Measurements from ENCODE around the gene TMEM178B. TPM values are rescaled to one million over a fixed set of nuclear protein-coding genes. Genes with fewer than 3 reads are reported as not detected.

The TMEM178B gene
- total and polyA plus RNA-seq, 9 of the 15 experiments (the other 6 are each of a cell fraction or from before 2014, with no cell fraction given), result under 0.01 to 0.03 (median 0.01) TPM; not detected in 5

DNA sequence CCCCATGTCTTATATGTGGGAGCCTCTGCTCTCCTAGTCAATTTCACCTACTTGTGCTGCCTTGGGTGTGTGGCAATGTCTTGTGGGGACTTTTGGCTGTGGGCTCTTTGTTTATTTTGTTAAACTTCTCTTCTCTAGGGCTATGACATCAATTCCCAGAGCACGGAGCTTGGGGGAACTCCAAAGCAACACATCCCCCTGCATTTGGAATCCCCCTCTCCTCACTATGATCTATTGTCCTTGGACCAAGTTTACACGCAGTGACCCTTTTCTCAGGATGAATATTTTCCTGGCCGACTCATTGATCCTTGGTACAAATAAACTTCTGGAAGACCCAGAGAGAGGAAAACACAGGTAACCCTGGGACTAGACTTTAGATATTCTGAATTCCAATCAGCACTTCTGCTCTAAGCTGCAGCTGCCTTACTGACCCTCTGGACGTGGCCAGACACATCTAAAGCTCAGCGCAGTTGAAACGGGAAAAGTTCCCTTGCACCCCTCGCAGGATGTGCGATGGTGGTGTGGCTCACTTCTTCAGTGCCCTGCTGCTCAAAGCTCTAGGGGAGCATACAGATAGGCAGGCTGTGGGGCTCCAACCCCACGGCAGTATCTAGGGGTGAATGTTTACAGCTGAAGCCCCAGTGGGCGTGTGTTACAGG, 110.8 kb downstream of the TMEM178B start (continued):
- TF ChIP-seq SRSF7 (optimal IDR thresholded peaks at IDR 0.05; ENCODE audit: low read depth, low read length) (no peak), KDM1A (IDR thresholded peaks at IDR 0.05) (no peak), SIN3A (IDR thresholded peaks at IDR 0.05; ENCODE audit: borderline replicate concordance in 2 of 2, control insufficient read depth in 1 of 2, low read depth in 2 of 2, low read length in 2 of 2) (no peak), MTA3 (IDR thresholded peaks at IDR 0.05; ENCODE audit: borderline replicate concordance) (no peak), PHF20 (IDR thresholded peaks at IDR 0.05; ENCODE audit: partially characterized antibody) (no peak)
- TF ChIP-seq, protein P1, sequence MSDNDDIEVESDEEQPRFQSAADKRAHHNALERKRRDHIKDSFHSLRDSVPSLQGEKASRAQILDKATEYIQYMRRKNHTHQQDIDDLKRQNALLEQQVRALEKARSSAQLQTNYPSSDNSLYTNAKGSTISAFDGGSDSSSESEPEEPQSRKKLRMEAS (CRISPR knock-in tag; IDR thresholded peaks at IDR 0.05), result no peak

DNA sequence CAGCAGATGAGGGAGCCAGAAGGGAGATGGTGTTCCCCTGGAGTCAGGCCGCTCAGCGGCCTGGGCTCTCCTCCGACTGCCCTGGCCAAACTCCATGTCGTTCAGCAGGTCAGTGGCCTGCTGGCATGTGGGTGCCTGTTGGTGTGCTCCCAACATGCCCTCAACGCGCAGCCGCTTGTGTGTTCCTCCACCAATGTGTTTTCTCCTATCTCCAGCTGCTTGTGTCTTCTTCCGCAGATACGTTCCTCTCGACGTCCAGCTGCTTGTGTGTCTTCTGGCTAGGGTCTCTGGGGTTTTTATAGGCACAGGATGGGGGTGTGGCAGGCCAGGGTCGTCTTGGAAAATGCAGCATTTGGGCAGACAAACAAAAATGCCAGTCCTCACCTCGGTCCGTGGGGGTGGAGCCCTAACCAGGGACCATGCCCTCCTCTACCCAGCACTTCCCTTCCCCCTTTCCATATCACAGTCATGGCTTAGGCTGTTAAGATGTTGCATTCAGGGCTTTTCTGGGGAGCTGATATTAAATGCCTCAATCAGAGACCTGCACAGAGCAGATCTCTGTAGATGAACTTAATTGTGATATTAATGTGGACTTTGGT, 111.6 kb downstream of the TMEM178B start:
- Histone ChIP-seq H3K9ac (ENCODE audit: insufficient read depth in 1 of 2, low read depth in 2 of 2, low read length in 2 of 2) (no peak overlapping the region), H3K4me3 (no peak overlapping the region), H2AFZ (ENCODE audit: low read depth, low read length) (no peak overlapping the region), H3K79me2 (ENCODE audit: control insufficient read depth, insufficient read depth, low read length) (no peaks in the 10 kb centered on the region), H3K4me1 (replicated peaks in 1 of 2; ENCODE audit: control insufficient read depth in 2 of 2, insufficient read depth in 2 of 2, low read length in 2 of 2) (no peaks in the 10 kb centered on the region), H4K20me1 (replicated peaks; ENCODE audit: control insufficient read depth, insufficient read depth, low read length) (no peaks in the 10 kb centered on the region), H3K4me2 (ENCODE audit: insufficient read depth, low read length) (no peak overlapping the region), H3K9me3 (replicated peaks; ENCODE audit: control insufficient read depth, insufficient read depth, low read depth, low read length) (no peaks in the 10 kb centered on the region), H3K27ac (ENCODE audit: extremely low read depth, low read depth, low read length) (no peak overlapping the region), H3K27me3 (ENCODE audit: control insufficient read depth in 2 of 2, insufficient read depth in 2 of 2, low read length in 2 of 2) (peaks cover 12 to 31% of the 10 kb centered on the region in 2 experiments; a peak in 4 of 5 replicates), H3K9me1 (ENCODE audit: control insufficient read depth, insufficient read depth, low read length) (no peaks in the 10 kb centered on the region), H3K36me3 (ENCODE audit: control insufficient read depth, insufficient read depth, low read length) (no peaks in the 10 kb centered on the region)
- no peak; the same call in 2 of the 3 replicates for ATAC-seq
- no peak for DNase-seq (ENCODE audit: extremely low read depth in 1 of 4, low spot score in 3 of 4)
- 1% methylated on average over 14 of the region's 14 CpGs for WGBS (ENCODE audit: insufficient coverage, low coverage, missing lambda C conversion rate)
- intact Hi-C loops (cut with micrococcal nuclease), result no loop called here
- in situ Hi-C loops (cut with MboI), result no loop called here
- ChIA-PET CTCF (ENCODE audit: low intra/inter-chr PET ratio) (no interaction called here), POLR2A (interaction anchor here (1.0 kb wide), 1 partner anchor 15 kb away, joined by 3 read pairs; no protein-coding TSS in a partner anchor)
- TF ChIP-seq, protein P2, sequence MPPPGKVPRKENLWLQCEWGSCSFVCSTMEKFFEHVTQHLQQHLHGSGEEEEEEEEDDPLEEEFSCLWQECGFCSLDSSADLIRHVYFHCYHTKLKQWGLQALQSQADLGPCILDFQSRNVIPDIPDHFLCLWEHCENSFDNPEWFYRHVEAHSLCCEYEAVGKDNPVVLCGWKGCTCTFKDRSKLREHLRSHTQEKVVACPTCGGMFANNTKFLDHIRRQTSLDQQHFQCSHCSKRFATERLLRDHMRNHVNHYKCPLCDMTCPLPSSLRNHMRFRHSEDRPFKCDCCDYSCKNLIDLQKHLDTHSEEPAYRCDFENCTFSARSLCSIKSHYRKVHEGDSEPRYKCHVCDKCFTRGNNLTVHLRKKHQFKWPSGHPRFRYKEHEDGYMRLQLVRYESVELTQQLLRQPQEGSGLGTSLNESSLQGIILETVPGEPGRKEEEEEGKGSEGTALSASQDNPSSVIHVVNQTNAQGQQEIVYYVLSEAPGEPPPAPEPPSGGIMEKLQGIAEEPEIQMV (tag; conservative IDR thresholded peaks at IDR 0.05; ENCODE audit: low read depth), result peak; percentile 90
- TF ChIP-seq, protein P3, sequence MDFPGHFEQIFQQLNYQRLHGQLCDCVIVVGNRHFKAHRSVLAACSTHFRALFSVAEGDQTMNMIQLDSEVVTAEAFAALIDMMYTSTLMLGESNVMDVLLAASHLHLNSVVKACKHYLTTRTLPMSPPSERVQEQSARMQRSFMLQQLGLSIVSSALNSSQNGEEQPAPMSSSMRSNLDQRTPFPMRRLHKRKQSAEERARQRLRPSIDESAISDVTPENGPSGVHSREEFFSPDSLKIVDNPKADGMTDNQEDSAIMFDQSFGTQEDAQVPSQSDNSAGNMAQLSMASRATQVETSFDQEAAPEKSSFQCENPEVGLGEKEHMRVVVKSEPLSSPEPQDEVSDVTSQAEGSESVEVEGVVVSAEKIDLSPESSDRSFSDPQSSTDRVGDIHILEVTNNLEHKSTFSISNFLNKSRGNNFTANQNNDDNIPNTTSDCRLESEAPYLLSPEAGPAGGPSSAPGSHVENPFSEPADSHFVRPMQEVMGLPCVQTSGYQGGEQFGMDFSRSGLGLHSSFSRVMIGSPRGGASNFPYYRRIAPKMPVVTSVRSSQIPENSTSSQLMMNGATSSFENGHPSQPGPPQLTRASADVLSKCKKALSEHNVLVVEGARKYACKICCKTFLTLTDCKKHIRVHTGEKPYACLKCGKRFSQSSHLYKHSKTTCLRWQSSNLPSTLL (IDR thresholded peaks at IDR 0.05), result 0 out of 2 replicates have a peak, but pooled peaks have one; percentile 53
- TF ChIP-seq SP1 (CRISPR knock-in tag; IDR thresholded peaks at IDR 0.05) (no peak), BHLHE40 (IDR thresholded peaks at IDR 0.05; ENCODE audit: low read length) (no peak)
- FAIRE-seq, result no peak
- BruUV-seq (replicated peaks), result no TSS peak
